WERI-Rb-1 (cell line): Measurements from ENCODE around the gene IRAK1.

Experiments used
- DNase-seq: peaks from one replicate; pipeline ENCODE4 v3.0.0-alpha.2; 2020
- H3K27ac ChIP-seq: fragments of 250-450 bp; sonication (Bioruptor Pico); 2 replicates; pipeline ENCODE4 v1.5.1; 2020; ENCODE audit warnings: mild to moderate bottlenecking, moderate library complexity
- H3K27me3 ChIP-seq: fragments of 250-450 bp; sonication (Bioruptor Pico); 2 replicates; pipeline ENCODE4 v1.5.1; 2021; ENCODE audit warnings: mild to moderate bottlenecking, low read depth, moderate library complexity; ENCODE audit not compliant: insufficient read depth, severe bottlenecking
- H3K36me3 ChIP-seq: fragments of 250-450 bp; sonication (Bioruptor Pico); 2 replicates; pipeline ENCODE4 v1.5.1; 2020; ENCODE audit warnings: mild to moderate bottlenecking, moderate library complexity
- H3K4me3 ChIP-seq: 2 replicates; pipeline ENCODE4 v1.5.1; 2011; ENCODE audit warnings: low read depth, mild to moderate bottlenecking, control low read depth, low read length
- H3K9me3 ChIP-seq: fragments of 250-450 bp; sonication (Bioruptor Pico); 2 replicates; pipeline ENCODE4 v1.5.1; 2021; ENCODE audit warnings: mild to moderate bottlenecking, moderate library complexity; ENCODE audit not compliant: severe bottlenecking
- CTCF ChIP-seq: IDR thresholded peaks from 2 replicates; pipeline ENCODE4 v1.5.1; 2011; ENCODE audit warnings: low read depth, mild to moderate bottlenecking, control low read depth, inconsistent platforms, low read length

IRAK1 gene

GRCh38 chrX:154039577-154039976 is 19.9 kb upstream of the IRAK1 start:
- DNase-seq = no peak
- Histone ChIP-seq H3K36me3 (peaks cover 16% of the 10 kb centered on the region), H3K4me3 (no peak overlapping the region), H3K27me3 (peaks cover 9% of the 10 kb centered on the region), H3K9me3 (no peaks in the 10 kb centered on the region), H3K27ac (no peak overlapping the region)
- TF ChIP-seq CTCF = no peak

DNA sequence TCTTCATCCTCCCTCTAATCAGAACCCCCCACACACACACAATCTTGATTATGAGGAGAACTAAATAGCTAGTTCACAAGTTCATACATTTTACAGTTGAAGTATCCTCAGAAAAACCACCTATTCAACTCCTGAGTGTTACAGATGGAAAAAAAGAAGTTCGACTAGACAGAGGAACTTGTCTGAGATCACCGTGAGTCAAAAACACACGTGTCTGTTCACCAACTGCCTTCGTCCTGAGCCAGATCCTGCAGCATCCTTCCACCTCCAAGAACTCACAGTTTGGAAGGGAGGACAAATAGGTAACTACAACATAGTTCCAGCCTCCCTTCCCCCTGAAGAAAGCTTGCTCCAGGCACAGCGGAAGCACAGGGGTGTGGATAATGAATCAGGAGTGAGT is 19.0 kb upstream of the IRAK1 start:
- Histone ChIP-seq H3K36me3 (peaks cover 18% of the 10 kb centered on the region), H3K27ac (no peak overlapping the region), H3K4me3 (no peak overlapping the region), H3K9me3 (no peaks in the 10 kb centered on the region), H3K27me3 (peaks cover 9% of the 10 kb centered on the region)
- TF ChIP-seq CTCF = no peak
- no peak for DNase-seq

- Histone ChIP-seq H3K27me3 (peaks cover 12% of the 10 kb centered on the region), H3K9me3 (no peaks in the 10 kb centered on the region), H3K27ac (no peak overlapping the region), H3K4me3 (no peak overlapping the region), H3K36me3 (peaks cover 27% of the 10 kb centered on the region)
- no peak for TF ChIP-seq CTCF
- DNase-seq = no peak
Measured at GRCh38 chrX:154037754-154038153, 18.1 kb upstream of the IRAK1 start.

DNA sequence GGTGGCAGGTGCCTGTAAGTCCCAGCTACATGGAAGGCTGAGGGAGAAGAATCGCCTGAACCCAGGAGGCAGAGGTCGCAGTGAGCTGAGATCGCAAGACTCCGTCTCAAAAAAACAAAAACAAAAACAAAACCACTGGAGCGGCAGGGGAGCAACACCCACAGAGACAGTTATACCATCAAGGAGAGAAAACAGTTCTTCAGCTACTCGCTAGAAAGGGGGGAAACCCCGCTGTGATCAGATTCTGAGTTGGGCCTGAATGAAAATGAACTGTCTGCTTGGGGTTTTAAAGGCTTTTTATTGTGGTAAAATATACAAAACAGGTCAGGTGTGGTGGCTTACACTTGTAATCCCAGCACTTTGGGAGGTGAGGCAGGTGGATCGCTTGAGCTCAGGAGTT is 16.8 kb upstream of the IRAK1 start:
- Histone ChIP-seq H3K4me3 (no peak overlapping the region), H3K27ac (no peak overlapping the region), H3K36me3 (peaks cover 39% of the 10 kb centered on the region), H3K27me3 (peaks cover 12% of the 10 kb centered on the region), H3K9me3 (no peaks in the 10 kb centered on the region)
- no peak for TF ChIP-seq CTCF
- no peak for DNase-seq

GRCh38 chrX:154033848-154034247 is 14.1 kb upstream of the IRAK1 start:
- H3K9me3 ChIP-seq = no peaks in the 10 kb centered on the region
- peaks cover 59% of the 10 kb centered on the region for H3K36me3 ChIP-seq
- H3K27me3 ChIP-seq = peaks cover 9% of the 10 kb centered on the region
- no peak for TF ChIP-seq CTCF
- no peak overlapping the region for H3K4me3 ChIP-seq
- no peak for DNase-seq
- no peak overlapping the region for H3K27ac ChIP-seq

DNA sequence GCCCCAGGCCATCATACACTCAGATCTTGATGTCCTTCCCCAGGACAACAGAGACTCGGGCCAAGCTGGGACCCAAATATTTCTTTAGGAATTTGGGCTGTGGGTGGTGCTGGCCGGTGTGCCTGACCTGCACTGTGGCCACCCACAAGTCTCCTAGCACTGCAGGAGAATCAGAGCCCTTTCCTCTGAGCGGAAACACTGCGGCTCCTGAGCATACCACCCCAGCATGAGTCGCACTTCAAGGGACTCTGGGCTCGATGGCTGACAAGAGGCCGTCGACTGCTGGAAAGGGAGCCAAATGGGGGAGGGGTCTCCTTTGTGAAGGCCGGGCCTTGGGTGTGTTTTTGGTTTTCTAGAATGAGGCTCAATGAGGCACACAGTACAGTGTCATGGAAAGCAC is 13.0 kb upstream of the IRAK1 start:
- Histone ChIP-seq H3K27me3 (peaks cover 12% of the 10 kb centered on the region), H3K36me3 (peaks cover 71% of the 10 kb centered on the region), H3K27ac (no peak overlapping the region), H3K9me3 (no peaks in the 10 kb centered on the region), H3K4me3 (no peak overlapping the region)
- TF ChIP-seq CTCF = no peak
- no peak for DNase-seq
